HEK293T (cell line): ENCODE results near the gene SUMO3.

Experiments
- CTCF ChIA-PET: fragments of 350-600 bp; formaldehyde crosslinking; extraction: SDS; loops from one replicate; lab custom pipeline; 2021; ENCODE audit warnings: antibody characterized with exemption, inconsistent platforms; lab: Yijun Ruan, JAX
- POLR2A ChIA-PET: fragments of 350-600 bp; formaldehyde crosslinking; extraction: SDS; loops from one replicate; lab custom pipeline; 2020; ENCODE audit warnings: antibody characterized with exemption, inconsistent platforms; lab: Yijun Ruan, JAX
- DNase-seq: peaks from one replicate; pipeline ENCODE4 v3.0.0; 2012; ENCODE audit warnings: mixed read lengths; ENCODE audit errors: extremely low spot score
- ARNT ChIP-seq: fragments of 450-650 bp; IDR thresholded peaks from 2 replicates; pipeline ENCODE4 v1.6.1; 2017; ENCODE audit warnings: mild to moderate bottlenecking
- BHLHE40 ChIP-seq: fragments of 450-650 bp; IDR thresholded peaks from 2 replicates; pipeline ENCODE4 v1.6.1; 2016; ENCODE audit warnings: mild to moderate bottlenecking, moderate library complexity, borderline replicate concordance
- CTBP1 ChIP-seq: fragments of 450-650 bp; IDR thresholded peaks from 2 replicates; pipeline ENCODE4 v1.6.1; 2016; ENCODE audit warnings: borderline replicate concordance
- ELF4 ChIP-seq: fragments of 450-650 bp; IDR thresholded peaks from 2 replicates; pipeline ENCODE4 v1.6.1; 2017; ENCODE audit warnings: antibody characterized with exemption
- FOXA1 ChIP-seq: fragments of 450-650 bp; IDR thresholded peaks from 2 replicates; pipeline ENCODE4 v1.6.1; 2016; ENCODE audit warnings: mild to moderate bottlenecking
- FOXK2 ChIP-seq: fragments of 450-650 bp; IDR thresholded peaks from 2 replicates; pipeline ENCODE4 v1.6.1; 2016; ENCODE audit warnings: mild to moderate bottlenecking
- FOXM1 ChIP-seq: fragments of 450-650 bp; IDR thresholded peaks from 2 replicates; pipeline ENCODE4 v1.6.1; 2017; ENCODE audit warnings: mild to moderate bottlenecking, borderline replicate concordance
- HDGF ChIP-seq: fragments of 450-650 bp; IDR thresholded peaks from 2 replicates; pipeline ENCODE4 v1.6.1; 2017; ENCODE audit warnings: antibody characterized with exemption, borderline replicate concordance
- L3MBTL2 ChIP-seq: fragments of 450-650 bp; conservative IDR thresholded peaks from 2 replicates; pipeline ENCODE4 v1.6.1; 2016; ENCODE audit warnings: mild to moderate bottlenecking
- LEF1 ChIP-seq: fragments of 450-650 bp; IDR thresholded peaks from 2 replicates; pipeline ENCODE4 v1.6.1; 2017; ENCODE audit warnings: mild to moderate bottlenecking, borderline replicate concordance
- NFRKB ChIP-seq: fragments of 450-650 bp; IDR thresholded peaks from 2 replicates; pipeline ENCODE4 v1.6.1; 2016; ENCODE audit warnings: mild to moderate bottlenecking, moderate library complexity
- SP1 ChIP-seq: fragments of 450-650 bp; IDR thresholded peaks from 2 replicates; pipeline ENCODE4 v1.6.1; 2017
- SUZ12 ChIP-seq: fragments of 450-650 bp; IDR thresholded peaks from 2 replicates; pipeline ENCODE4 v1.6.1; 2016; ENCODE audit warnings: mild to moderate bottlenecking
- TARDBP ChIP-seq: fragments of 450-650 bp; IDR thresholded peaks from 2 replicates; pipeline ENCODE4 v1.6.1; 2016
- ZNF384 ChIP-seq: fragments of 450-650 bp; IDR thresholded peaks from 2 replicates; pipeline ENCODE4 v1.6.1; 2016
- TF ChIP-seq, protein P1 (sequence below): fragments of 450-650 bp; IDR thresholded peaks from 2 replicates; pipeline ENCODE4 v1.6.1; 2016

The SUMO3 gene

DNA sequence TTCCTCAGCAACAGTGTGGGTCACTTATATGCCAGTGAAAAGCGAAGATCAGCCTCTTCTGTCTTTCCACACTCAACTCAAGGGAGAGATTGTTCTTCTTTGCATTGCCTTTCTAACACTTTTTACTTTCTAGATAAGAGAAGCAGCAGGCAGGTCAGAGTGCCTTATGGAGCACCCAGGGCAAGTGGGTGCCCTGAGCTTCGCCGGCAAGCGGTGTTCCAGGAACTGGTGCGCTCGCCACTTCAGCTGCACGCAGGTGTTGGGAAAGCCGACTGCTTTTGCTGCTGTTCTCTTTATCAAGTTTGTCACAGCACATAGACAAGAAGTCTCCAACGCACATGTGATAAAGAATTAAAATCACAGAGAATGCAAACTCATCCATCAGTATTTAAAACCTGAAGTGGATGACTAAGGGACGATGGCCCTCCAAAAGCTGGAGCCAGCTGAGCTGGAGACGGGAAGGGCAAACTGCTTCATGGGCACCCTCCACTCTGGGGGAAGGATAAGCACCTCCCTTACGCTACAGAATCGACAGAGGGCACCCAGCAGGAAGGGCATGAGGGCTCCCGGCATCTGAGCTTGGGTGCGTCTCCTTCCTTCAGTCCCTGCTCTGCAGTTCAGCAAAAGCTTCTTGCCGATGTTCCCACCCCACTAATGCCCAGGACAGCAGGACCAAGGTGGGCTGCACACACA lies 36.9 kb downstream of the SUMO3 start:
- CTCF ChIA-PET, result no interaction called here

DNA sequence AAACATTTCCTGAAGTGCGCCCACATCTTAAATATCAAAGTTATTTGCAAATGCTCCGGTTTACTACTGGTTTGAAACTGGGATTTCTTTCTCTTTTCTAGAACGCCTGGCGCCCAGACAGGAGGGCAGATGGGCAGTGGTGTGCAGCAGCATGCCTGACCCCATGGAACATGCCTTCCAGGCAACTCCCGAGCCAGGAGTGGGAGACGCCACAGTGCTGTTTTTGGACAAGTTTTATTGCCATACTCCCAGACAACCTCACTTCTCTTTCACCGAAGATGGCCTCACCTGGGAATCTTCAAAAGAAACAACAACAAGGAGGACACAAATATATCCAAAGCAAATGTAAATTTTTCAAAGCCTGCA lies 37.7 kb downstream of the SUMO3 start:
- ChIA-PET CTCF (no interaction called here), POLR2A (no interaction called here)
- DNase-seq, result no peak
- TF ChIP-seq FOXA1 (no peak), ELF4 (no peak), FOXK2 (no peak), BHLHE40 (no peak), L3MBTL2 (no peak), ZNF384 (no peak), TARDBP (no peak)
- TF ChIP-seq, protein P1, sequence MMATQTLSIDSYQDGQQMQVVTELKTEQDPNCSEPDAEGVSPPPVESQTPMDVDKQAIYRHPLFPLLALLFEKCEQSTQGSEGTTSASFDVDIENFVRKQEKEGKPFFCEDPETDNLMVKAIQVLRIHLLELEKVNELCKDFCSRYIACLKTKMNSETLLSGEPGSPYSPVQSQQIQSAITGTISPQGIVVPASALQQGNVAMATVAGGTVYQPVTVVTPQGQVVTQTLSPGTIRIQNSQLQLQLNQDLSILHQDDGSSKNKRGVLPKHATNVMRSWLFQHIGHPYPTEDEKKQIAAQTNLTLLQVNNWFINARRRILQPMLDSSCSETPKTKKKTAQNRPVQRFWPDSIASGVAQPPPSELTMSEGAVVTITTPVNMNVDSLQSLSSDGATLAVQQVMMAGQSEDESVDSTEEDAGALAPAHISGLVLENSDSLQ, result no peak

More for the DNA sequence above, 36.9 kb downstream of the SUMO3 start:
- DNase-seq, result no peak
- TF ChIP-seq TARDBP (no peak), FOXA1 (no peak), FOXM1 (no peak), L3MBTL2 (no peak), CTBP1 (no peak), BHLHE40 (no peak), NFRKB (no peak), ELF4 (no peak), ARNT (no peak), HDGF (no peak), ZNF384 (no peak), SP1 (no peak), LEF1 (no peak), FOXK2 (no peak), SUZ12 (no peak)
- TF ChIP-seq, protein P1, result no peak
- POLR2A ChIA-PET, result interaction anchor here (1.2 kb wide), 1 partner anchor 37 kb away, joined by 3 read pairs; the partner anchor contains the start of gene SUMO3

DNA sequence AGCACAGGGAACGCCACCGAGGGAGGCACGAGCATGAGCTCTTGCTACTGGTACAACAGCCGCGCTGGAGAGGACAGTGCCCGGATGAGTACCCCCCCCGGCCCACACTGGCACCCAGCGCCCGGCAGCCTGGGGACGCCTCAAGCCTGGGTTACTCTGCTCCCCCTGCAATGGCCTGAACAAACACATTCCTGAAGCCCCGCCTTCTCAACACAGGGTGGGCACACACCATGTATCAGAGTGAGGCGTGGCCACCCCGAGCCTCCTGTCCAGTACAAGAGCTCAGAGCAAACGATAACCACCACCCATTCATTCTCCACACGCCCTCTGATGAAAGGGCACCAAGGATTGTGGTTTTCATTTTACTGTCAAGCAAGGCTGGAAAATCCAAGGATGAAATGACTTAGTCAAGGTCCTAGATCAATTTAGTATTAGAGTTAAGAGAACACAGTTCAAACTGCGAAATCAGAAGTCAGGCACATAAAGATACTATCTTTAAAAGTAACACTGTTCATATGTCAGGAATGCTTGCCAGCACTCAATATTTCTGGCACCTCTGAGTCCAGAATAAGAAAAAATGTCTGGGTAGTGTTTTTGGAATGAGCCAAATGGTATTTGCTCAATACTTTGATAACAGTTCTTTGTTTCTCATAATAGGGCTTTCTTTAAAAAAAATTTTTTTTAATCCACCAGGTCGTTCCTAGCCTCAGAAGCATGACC lies 38.3 kb downstream of the SUMO3 start:
- TF ChIP-seq ELF4 (no peak), ARNT (no peak), SUZ12 (no peak), FOXM1 (no peak), CTBP1 (no peak), TARDBP (no peak), ZNF384 (no peak), SP1 (no peak)
- TF ChIP-seq, protein P1, result no peak
- ChIA-PET POLR2A (no interaction called here), CTCF (interaction anchor here (0.6 kb wide), 1 partner anchor 25 kb away, joined by 4 read pairs; no protein-coding TSS in a partner anchor)
- no peak for DNase-seq

DNA sequence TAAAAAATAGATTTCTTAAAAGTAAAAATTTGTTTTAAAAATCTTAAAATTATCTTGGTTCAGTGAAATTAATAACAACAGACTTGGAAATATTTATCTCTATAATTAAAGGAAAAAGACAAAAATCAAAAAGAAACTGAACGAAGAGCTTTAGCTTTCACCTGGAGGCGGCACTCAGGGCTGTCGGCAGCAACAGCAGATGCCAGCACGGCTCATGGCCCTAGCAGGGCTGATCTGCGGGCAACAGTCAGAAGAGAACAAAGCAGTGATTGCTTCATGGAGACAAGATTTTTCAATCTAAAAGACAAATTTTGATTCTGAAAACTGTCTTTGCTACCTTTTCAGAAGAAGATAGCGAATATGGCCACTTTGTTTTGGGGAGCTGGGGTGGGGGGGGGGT lies 38.9 kb downstream of the SUMO3 start:
- TF ChIP-seq LEF1, result no peak
- no peak for TF ChIP-seq FOXK2
- no peak for TF ChIP-seq ARNT
- no peak for TF ChIP-seq HDGF
- no peak for TF ChIP-seq SP1
- TF ChIP-seq, protein P1, result no peak
- TF ChIP-seq SUZ12, result no peak
- ChIA-PET CTCF (interaction anchor here (0.6 kb wide), 1 partner anchor 24 kb away, joined by 4 read pairs; no protein-coding TSS in a partner anchor), POLR2A (no interaction called here)
- DNase-seq, result no peak

DNA sequence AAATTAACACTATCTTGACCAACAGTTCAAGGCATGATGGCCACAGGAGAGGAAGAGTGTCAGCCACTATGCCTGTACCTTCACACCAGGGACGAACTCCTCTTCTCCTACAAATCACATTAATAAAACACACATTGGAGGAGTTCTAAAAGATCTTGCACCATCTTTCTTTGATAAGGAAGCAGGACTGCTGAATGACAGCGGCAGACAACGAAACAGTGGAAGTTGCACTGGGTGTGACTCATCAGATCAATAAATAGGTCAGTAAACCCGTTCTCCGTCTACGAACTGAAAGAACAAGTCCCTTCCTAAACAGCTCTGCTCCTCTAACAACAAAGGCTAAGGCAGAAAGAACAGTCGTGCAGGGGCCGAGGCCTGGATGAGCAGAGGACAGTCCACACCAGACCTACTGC lies 39.4 kb downstream of the SUMO3 start:
- CTCF ChIA-PET, result no interaction called here
- no peak for TF ChIP-seq HDGF
- TF ChIP-seq, protein P1, result no peak
- TF ChIP-seq BHLHE40, result no peak
- TF ChIP-seq FOXA1, result no peak
- TF ChIP-seq L3MBTL2, result no peak
- DNase-seq, result no peak
- POLR2A ChIA-PET, result no interaction called here
